ENCODE measurements around the gene ASTL.
A peak's percentile ranks its signal among the peaks of the same experiment; 100 is the strongest.

The ASTL gene

DNA sequence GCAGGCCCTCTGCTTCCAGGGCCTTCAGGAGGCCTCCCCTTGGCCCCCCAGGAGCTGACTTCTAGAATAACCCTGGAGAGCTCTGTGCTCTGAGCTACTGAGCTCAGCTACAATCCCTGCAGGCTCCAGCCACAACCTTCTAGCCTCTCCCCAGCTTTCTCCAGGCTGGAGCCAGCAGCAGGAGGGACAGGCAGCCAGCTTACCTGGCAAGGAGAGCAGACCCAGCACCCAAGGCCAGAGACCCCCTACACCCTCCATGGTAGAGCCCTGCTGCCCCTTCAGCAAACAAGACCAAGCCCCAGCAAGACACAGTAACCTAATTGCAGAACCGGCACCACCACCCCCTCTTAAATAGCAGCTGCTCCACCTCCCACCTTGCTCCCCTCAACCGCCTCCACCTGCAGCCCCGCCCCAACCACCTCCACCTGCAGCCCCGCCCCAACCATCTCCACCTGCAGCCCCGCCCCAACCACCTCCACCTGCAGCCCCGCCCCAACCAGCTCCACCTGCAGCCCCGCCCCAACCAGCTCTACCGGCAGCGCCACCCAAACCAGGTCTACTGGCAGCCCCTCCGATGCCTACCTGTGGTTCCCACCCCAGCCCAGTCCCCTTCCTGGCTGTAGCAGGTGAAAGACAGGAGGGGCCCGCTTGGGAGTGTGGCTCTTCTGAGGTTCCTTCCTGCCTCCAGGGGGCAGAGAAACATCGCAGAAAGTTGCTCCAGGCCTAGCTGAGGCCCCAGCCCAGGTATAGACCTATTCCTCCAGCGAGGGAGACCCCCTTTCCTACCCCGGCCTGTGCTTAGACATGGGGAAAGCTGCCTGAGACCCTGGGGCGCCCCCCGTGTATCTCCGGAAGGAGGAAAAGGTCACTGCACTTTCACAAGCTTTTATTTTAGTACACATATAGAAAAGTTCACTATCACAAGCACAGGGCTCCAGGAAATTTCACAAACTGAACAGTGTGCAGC lies at the start of gene ASTL:
Gene ASTL, minus strand, starts transcription at position 324 of the 967 bp plus-strand sequence. Its CDS starts 66 bp downstream, at position 258.
- TF ChIP-seq CTCF (IDR thresholded peaks at IDR 0.05; ENCODE audit: borderline replicate concordance, insufficient read depth, low read depth, low read length) = peak; percentile 76
- no peak within 1 kb of the TSS for H3K4me3 ChIP-seq (ENCODE audit: low read depth, low read length)

DNA sequence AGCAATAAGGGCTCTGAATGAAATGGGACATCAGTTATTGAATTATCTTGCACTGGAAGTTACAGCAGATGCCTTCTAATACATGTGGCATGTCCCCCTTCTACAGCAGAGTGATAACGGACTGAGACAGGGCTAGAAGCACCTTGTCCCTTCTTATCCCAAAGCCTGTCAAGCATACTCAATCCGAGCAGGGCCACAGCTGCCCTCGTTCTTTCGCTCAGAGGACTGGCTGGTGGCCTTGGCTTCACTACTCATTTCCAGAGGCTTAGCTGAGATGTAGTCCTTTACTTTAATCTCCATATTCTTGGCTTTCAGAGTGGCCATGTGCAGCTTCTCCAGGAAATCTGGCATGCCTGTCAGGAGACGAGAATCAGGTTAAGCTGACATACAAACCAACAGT lies 48.3 kb upstream of the ASTL start:
- no peak overlapping the region for H3K4me3 ChIP-seq (ENCODE audit: low read depth, low read length)
- no peak for TF ChIP-seq CTCF (IDR thresholded peaks at IDR 0.05; ENCODE audit: borderline replicate concordance, insufficient read depth, low read depth, low read length)

DNA sequence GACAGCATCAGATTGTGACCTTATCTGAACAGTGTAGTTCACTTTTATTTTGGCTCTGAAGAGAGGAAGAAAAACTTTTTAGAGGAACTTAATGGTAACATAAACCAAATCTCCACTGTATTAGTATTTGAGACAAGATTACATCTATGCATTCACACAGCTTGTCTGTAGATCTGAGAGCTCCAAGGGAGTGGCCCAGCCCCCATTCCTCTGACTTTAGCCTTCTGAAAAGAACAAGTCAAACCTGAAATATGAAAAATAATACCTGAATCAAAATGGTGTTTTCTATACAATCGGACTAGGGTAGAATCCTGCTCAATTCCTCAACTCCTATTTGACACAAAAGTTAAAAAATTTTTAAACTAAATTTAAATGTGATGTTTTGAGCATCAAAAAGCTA lies 47.2 kb upstream of the ASTL start:
- no peak for TF ChIP-seq CTCF (IDR thresholded peaks at IDR 0.05; ENCODE audit: borderline replicate concordance, insufficient read depth, low read depth, low read length)
- no peak overlapping the region for H3K4me3 ChIP-seq (ENCODE audit: low read depth, low read length)

- TF ChIP-seq CTCF (IDR thresholded peaks at IDR 0.05; ENCODE audit: borderline replicate concordance, insufficient read depth, low read depth, low read length) = no peak
- no peak overlapping the region for H3K4me3 ChIP-seq (ENCODE audit: low read depth, low read length)
Observed at GRCh38 chr2:96184989-96185388, 46.7 kb upstream of the ASTL start.

DNA sequence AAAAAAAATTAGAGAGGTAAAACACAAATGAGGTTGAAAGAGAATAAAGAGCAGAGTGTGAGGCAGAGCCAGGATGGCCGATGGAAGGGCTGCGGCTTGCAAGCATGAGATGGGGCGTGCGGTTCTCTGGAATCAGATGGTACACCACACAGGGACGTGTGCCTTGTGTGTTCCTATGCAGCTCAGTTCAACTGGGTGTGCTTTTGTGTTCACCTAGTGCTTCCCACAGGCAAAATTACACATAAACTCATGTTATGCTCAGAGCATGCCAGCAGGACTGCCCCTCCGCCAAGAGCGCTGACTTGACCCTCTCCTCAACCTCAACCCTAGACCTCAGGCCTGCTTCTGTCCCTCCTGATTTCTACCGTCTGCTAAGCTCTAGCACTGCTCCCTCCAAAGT lies 45.9 kb upstream of the ASTL start:
- no peak for TF ChIP-seq CTCF (IDR thresholded peaks at IDR 0.05; ENCODE audit: borderline replicate concordance, insufficient read depth, low read depth, low read length)
- no peak overlapping the region for H3K4me3 ChIP-seq (ENCODE audit: low read depth, low read length)

DNA sequence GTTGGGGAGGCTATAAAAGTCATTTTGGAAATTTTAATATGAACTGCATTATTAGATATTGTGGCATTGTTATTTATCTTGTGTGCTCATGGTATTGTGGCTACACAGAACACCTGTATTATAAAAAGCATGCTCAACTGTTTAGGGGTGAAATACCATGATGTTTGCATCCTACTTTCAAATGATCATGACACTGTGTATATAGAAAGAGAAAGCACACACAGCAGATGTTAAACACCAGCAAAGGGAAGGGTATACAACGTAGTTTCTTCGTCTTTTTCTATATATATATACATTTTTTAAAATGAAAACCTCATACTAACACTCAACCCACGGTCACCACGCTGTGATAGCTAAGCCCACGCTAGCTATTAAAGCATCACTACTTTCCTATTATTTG lies 43.2 kb upstream of the ASTL start:
- TF ChIP-seq CTCF (IDR thresholded peaks at IDR 0.05; ENCODE audit: borderline replicate concordance, insufficient read depth, low read depth, low read length) = no peak
- no peak overlapping the region for H3K4me3 ChIP-seq (ENCODE audit: low read depth, low read length)

- no peak for TF ChIP-seq CTCF (IDR thresholded peaks at IDR 0.05; ENCODE audit: borderline replicate concordance, insufficient read depth, low read depth, low read length)
- H3K4me3 ChIP-seq (ENCODE audit: low read depth, low read length) = no peak overlapping the region
Observed at GRCh38 chr2:96180521-96180920, 42.2 kb upstream of the ASTL start.
